HG03354 (cell line): ENCODE measurements around the gene TYW3.
A peak's percentile ranks its signal among the peaks of the same experiment; 100 is the strongest.

Experiments used
- ATAC-seq: cut with Tn5 transposase; IDR thresholded peaks from one replicate; pipeline ENCODE4 v1.9.1; 2021; ENCODE audit warnings: mild to moderate bottlenecking; ENCODE audit not compliant: unreplicated experiment, poor library complexity, severe bottlenecking

The TYW3 gene

DNA sequence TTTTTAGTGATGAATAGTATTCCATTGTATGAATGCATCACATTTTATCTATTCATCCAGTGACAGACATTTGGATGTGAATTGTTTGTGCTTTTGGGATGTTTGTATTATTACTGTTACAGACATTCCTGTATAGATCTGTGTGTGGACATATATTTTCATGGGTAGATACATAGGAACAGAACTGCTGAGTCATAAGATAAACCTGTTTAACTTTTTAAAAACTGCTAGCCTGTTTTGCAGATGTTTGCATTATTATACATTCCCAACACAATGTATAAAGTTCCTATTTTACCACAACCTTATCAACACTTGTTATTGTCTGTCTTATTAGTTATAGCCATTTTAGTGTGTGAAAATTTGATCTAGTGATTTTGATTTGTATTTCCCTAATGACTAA lies 46.8 kb downstream of the TYW3 start:
- no peak for ATAC-seq

- ATAC-seq: no peak
Observed at GRCh38 chr1:74780594-74780993, 47.6 kb downstream of the TYW3 start.

DNA sequence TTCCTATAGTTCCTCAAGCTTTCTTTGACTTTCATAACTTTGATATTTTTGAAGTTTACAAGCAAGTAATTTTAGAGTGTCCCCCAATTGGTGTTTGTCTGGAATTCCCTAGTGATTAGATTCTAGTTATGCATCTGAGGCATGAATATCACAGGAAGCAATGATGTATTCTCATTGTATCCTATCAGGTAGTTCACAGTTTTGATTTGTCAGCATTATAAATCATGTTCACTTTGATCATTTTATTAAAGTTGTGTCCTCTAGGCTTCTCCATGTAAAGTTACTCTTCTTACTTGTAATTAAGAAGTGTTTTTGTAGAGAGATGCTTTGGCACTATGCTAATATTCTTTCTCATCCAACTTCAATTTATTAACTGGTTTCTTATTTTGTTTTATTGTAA lies 53.0 kb downstream of the TYW3 start:
- no peak for ATAC-seq

GRCh38 chr1:74790453-74790852 lies 57.5 kb downstream of the TYW3 start:
- ATAC-seq: no peak

- ATAC-seq: no peak
Observed at GRCh38 chr1:74791491-74791890, 58.5 kb downstream of the TYW3 start.

DNA sequence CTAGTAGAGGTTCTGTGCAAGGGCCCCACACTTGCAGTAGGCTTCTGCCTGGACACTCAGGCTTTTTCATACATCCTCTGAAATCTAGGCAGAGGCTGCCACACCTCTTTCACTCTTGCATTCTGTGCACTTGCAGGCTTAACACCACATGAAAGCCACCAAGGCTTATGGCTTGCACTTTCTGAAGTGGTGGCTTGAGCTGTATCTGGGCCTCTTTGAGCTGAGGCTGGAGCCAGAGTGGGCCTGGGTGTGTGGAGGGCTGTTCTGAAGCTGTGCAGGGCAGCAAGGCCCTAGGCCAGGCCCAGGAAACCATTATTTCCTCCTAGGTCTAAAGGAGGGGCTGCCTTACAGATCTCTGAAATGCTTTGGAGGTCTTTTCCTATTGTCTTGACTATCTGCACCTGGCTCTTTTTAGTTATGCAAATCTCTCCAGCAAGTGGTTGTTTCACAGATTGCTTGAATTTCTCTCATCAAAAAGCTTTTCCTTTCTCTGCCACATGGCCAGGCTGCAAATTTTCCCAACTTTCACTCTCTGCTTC lies 66.2 kb downstream of the TYW3 start:
- no peak for ATAC-seq

DNA sequence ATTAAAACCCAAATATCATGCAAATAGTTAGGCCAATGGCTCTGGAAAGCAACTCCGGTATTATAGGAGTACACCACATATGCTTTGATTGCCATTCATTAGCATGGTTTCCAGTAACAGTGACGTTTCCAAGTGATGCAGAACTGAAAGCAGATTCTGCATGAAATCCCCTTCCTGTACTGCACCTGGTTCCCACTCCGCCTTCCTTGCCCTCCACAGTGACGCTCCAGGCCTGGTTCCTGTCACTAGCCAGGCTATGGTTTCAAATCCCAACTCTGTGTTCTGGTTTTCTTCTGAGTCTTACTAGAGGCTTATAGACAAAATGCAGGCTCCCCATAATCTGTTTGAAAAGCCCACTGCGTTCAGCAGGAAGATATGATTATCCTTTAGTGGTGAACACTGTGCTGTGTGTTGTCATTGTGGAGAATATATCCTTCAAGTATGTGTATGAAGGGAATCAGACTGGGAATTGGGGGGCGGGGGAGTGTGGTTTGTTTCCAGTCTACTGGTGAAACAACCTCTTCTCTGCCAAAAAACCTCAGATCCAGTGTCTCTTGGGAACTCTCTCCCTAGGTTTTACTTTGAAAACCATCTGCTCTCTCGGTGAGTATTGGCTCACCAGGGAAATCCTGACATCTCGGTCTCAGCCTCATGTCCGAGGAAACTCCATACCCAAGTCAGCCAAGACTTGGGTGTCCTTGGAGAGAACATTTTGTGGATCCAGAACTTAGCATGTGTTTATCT lies 78.7 kb downstream of the TYW3 start:
- peak; percentile 43 for ATAC-seq

GRCh38 chr1:74812180-74812541 lies 79.2 kb downstream of the TYW3 start:
- peak; percentile 93 for ATAC-seq
